HepG2 (cell line): ENCODE results near the gene NEU4. TPM values are rescaled to one million over a fixed set of nuclear protein-coding genes. Genes with fewer than 3 reads are reported as not detected.
A peak's percentile ranks its signal among the peaks of the same experiment; 100 is the strongest.

Source experiments
- ARNT2 ChIP-seq: sonication (generic); formaldehyde crosslinking; IDR thresholded peaks from 2 replicates; pipeline ENCODE4 v1.8.0; 2022; ENCODE audit warnings: mild to moderate bottlenecking, low read depth, missing genetic modification reagents, moderate library complexity
- CREM ChIP-seq, 2 experiments: sonication (generic) in 1 of 2; formaldehyde crosslinking in 1 of 2; IDR thresholded peaks; 2 replicates each; pipeline versions ENCODE4 v1.4.0 to v1.6.1; 2016 to 2020; ENCODE audit warnings: antibody characterized with exemption in 1 of 2, mild to moderate bottlenecking in 1 of 2, missing genetic modification reagents in 1 of 2
- HDAC6 ChIP-seq: fragments of 200-600 bp; sonication (generic); IDR thresholded peaks from 2 replicates; pipeline ENCODE4 v1.7.0; 2017; ENCODE audit warnings: mild to moderate bottlenecking, antibody characterized with exemption, low read length, low read depth
- HINFP ChIP-seq: sonication (generic); formaldehyde crosslinking; IDR thresholded peaks from 2 replicates; pipeline ENCODE4 v1.4.0; 2020; ENCODE audit warnings: low read depth, mild to moderate bottlenecking, missing genetic modification reagents
- HMGXB4 ChIP-seq, 2 experiments: sonication (generic) in 1 of 2; formaldehyde crosslinking in 1 of 2; IDR thresholded peaks; 2 replicates each; pipeline versions ENCODE4 v1.4.0 to v1.6.1; 2018 to 2020; ENCODE audit warnings: missing genetic modification reagents in 2 of 2, borderline replicate concordance in 1 of 2, low read depth in 1 of 2, mild to moderate bottlenecking in 1 of 2, missing biosample characterization in 1 of 2
- MTA1 ChIP-seq: sonication (generic); formaldehyde crosslinking; IDR thresholded peaks from 2 replicates; pipeline ENCODE4 v1.4.0; 2020; ENCODE audit warnings: missing genetic modification reagents, mild to moderate bottlenecking, borderline replicate concordance
- NAIF1 ChIP-seq: sonication (generic); formaldehyde crosslinking; IDR thresholded peaks from 2 replicates; pipeline ENCODE4 v1.5.0; 2020; ENCODE audit warnings: mild to moderate bottlenecking, missing genetic modification reagents, borderline replicate concordance
- NFIB ChIP-seq: sonication (generic); formaldehyde crosslinking; IDR thresholded peaks from 2 replicates; pipeline ENCODE4 v1.9.0; 2021; ENCODE audit warnings: missing genetic modification reagents, mild to moderate bottlenecking, borderline replicate concordance
- NRL ChIP-seq: sonication (generic); formaldehyde crosslinking; IDR thresholded peaks from 2 replicates; pipeline ENCODE4 v1.5.0; 2020; ENCODE audit warnings: missing genetic modification reagents, mild to moderate bottlenecking, moderate library complexity, borderline replicate concordance
- POGZ ChIP-seq: sonication (generic); formaldehyde crosslinking; IDR thresholded peaks from 2 replicates; pipeline ENCODE4 v1.4.0; 2020; ENCODE audit warnings: mild to moderate bottlenecking, missing genetic modification reagents
- SMAD9 ChIP-seq: sonication (generic); formaldehyde crosslinking; IDR thresholded peaks from 2 replicates; pipeline ENCODE4 v1.5.1; 2020; ENCODE audit warnings: mild to moderate bottlenecking, missing genetic modification reagents
- ZFP62 ChIP-seq: sonication (generic); formaldehyde crosslinking; IDR thresholded peaks from 2 replicates; pipeline ENCODE4 v1.4.0; 2020; ENCODE audit warnings: missing genetic modification reagents
- ZFYVE20 ChIP-seq: sonication (generic); formaldehyde crosslinking; IDR thresholded peaks from 2 replicates; pipeline ENCODE4 v1.8.0; 2023; ENCODE audit warnings: low read depth, mild to moderate bottlenecking, moderate library complexity, missing genetic modification reagents, borderline replicate concordance
- ZNF30 ChIP-seq: sonication (generic); formaldehyde crosslinking; IDR thresholded peaks from 2 replicates; pipeline ENCODE4 v1.5.0; 2020; ENCODE audit warnings: mild to moderate bottlenecking, missing genetic modification reagents
- ZNF382 ChIP-seq: sonication (generic); formaldehyde crosslinking; IDR thresholded peaks from 2 replicates; pipeline ENCODE4 v1.5.0; 2020; ENCODE audit warnings: missing genetic modification reagents, mild to moderate bottlenecking, borderline replicate concordance
- ZNF678 ChIP-seq: sonication (generic); formaldehyde crosslinking; IDR thresholded peaks from 2 replicates; pipeline ENCODE4 v1.4.0; 2020; ENCODE audit warnings: mild to moderate bottlenecking, missing genetic modification reagents
- ZNF776 ChIP-seq: sonication (generic); formaldehyde crosslinking; IDR thresholded peaks from 2 replicates; pipeline ENCODE4 v1.4.0; 2020; ENCODE audit warnings: mild to moderate bottlenecking, missing genetic modification reagents
- ZNF792 ChIP-seq: IDR thresholded peaks from 2 replicates; pipeline ENCODE4 v1.6.1; 2016
- ZSCAN25 ChIP-seq: sonication (generic); formaldehyde crosslinking; IDR thresholded peaks from 2 replicates; pipeline ENCODE4 v1.8.0; 2022; ENCODE audit warnings: mild to moderate bottlenecking, missing genetic modification reagents
- ZXDC ChIP-seq: sonication (generic); formaldehyde crosslinking; IDR thresholded peaks from 2 replicates; pipeline ENCODE4 v1.5.0; 2020; ENCODE audit warnings: mild to moderate bottlenecking, missing genetic modification reagents
- polyA plus RNA-seq, 8 experiments: library from polyadenylated mRNA; depleted of rRNA in 3 of 8; stranded (reverse) in 7 of 8; unstranded in 1 of 8; fragments of >200 nt; fragmentation: Illumina TruSeq in 4 of 8; extraction: Trizol in 4 of 8; gene quantifications; 2 replicates each; pipeline versions ENCODE4 v1.2.1 to v1.2.3, GENCODE V29; 2011 to 2016; ENCODE audit warnings: low read depth in 4 of 8, missing spikeins in 1 of 8, mixed read lengths in 1 of 8; ENCODE audit not compliant: insufficient read depth in 1 of 8
- total RNA-seq, 5 experiments: library from RNA; depleted of rRNA; stranded (reverse); fragments of >200 nt; fragmentation: Illumina TruSeq; extraction: Trizol; gene quantifications; 2 replicates each; pipeline ENCODE4 v1.2.3, GENCODE V29; 2016; ENCODE audit warnings: low read depth in 1 of 5
- TF ChIP-seq, protein P1 (sequence below): sonication (generic); formaldehyde crosslinking; IDR thresholded peaks from 2 replicates; pipeline ENCODE4 v1.8.0; 2022; ENCODE audit warnings: missing genetic modification reagents, low read depth, mild to moderate bottlenecking, borderline replicate concordance

Gene NEU4
- total and polyA plus RNA-seq, 2 of the 13 experiments (the other 11 are each of a cell fraction or from before 2014, with no cell fraction given), result 53.5 to 107 TPM

DNA sequence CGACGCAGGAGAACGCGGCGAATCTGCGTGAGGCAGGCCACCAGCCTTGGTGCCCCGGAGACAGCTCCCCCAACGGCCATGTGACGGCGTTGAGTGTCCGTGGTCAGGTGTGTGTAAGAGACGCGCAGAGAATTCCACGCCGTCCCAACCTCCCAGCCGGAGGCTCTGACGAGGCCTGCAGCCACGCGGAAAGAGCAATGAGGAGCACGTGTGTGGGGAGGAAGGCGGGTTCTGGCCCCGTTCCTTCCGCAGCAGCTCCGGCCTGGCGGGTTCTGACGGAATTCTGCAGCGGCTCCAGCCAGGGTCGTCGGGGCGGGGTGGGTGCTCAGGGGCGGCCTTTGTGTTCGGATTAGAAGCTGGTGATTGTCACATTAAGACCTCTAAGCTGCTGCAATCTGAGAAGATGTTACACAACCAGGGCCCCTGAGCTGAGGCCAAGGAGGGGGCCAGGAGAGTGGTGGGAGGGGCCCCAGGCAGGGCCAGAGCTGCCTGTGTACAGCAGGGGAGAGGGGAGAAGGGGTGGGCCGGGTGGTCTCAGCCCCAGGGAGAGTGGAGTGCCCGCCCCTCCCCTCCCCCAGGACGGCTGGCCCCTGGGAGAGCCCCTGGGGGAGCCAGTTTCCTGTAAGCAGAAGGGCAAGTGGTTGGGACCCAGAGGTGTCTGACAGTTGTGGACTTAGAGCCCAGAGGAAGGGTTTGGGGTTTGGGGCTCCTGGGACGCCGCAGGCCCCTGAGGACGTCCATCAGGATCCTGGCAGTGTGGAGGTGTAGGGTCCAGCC is 37.5 kb upstream of the NEU4 start (continued):
- TF ChIP-seq ZNF30 (no peak; the same call in 1 of the 2 replicates), MTA1 (CRISPR knock-in tag) (peak; percentile 89), NFIB (CRISPR knock-in tag) (peak; percentile 86; the same call in 1 of the 2 replicates), ZNF678 (CRISPR knock-in tag) (peak; percentile 67; the same call in 1 of the 2 replicates), NAIF1 (CRISPR knock-in tag) (no peak), ZFYVE20 (CRISPR knock-in tag) (peak; percentile 68; the same call in 1 of the 2 replicates), ZNF776 (peak; percentile 52; the same call in 1 of the 2 replicates), HINFP (CRISPR knock-in tag) (0 out of 2 replicates have a peak, but pooled peaks have one; percentile 55), CREM (IDR thresholded peaks at IDR 0.05) (peak; percentile 17; the same call in 1 of the 2 replicates), CREM (CRISPR knock-in tag; IDR thresholded peaks at IDR 0.05) (no peak; the same call in 1 of the 2 replicates), ZSCAN25 (CRISPR knock-in tag) (peak; percentile 98), ZFP62 (CRISPR knock-in tag) (no peak), SMAD9 (CRISPR knock-in tag) (no peak), NRL (0 out of 2 replicates have a peak, but pooled peaks have one; percentile 53), HMGXB4 (CRISPR knock-in tag; IDR thresholded peaks at IDR 0.05; ENCODE audit: borderline replicate concordance in 1 of 2, low read depth in 1 of 2) (no peak; a peak in 1 of 4 replicates), HDAC6 (no peak), ZNF792 (peak; percentile 76; the same call in 1 of the 2 replicates), ZXDC (CRISPR knock-in tag) (0 out of 2 replicates have a peak, but pooled peaks have one; percentile 93), ARNT2 (CRISPR knock-in tag) (peak; percentile 96), POGZ (no peak), ZNF382 (CRISPR knock-in tag) (no peak)
- TF ChIP-seq, protein P1, sequence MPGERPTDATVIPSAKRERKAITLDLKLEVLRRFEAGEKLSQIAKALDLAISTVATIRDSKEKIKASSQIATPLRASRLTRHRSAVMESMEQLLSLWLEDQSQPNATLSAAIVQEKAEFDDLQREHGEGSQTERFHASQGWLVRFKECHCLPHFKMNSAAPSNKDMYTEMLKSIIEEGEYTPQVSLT (CRISPR knock-in tag), result no peak; the same call in 1 of the 2 replicates
